Islet precursor cell (in vitro differentiated cells): ENCODE data around the gene LRRN2.
A peak's percentile ranks its signal among the peaks of the same experiment; 100 is the strongest.

Source experiments
- DNase-seq: peaks from one replicate; pipeline ENCODE4 v3.0.0-alpha.2; 2018

LRRN2 gene

DNA sequence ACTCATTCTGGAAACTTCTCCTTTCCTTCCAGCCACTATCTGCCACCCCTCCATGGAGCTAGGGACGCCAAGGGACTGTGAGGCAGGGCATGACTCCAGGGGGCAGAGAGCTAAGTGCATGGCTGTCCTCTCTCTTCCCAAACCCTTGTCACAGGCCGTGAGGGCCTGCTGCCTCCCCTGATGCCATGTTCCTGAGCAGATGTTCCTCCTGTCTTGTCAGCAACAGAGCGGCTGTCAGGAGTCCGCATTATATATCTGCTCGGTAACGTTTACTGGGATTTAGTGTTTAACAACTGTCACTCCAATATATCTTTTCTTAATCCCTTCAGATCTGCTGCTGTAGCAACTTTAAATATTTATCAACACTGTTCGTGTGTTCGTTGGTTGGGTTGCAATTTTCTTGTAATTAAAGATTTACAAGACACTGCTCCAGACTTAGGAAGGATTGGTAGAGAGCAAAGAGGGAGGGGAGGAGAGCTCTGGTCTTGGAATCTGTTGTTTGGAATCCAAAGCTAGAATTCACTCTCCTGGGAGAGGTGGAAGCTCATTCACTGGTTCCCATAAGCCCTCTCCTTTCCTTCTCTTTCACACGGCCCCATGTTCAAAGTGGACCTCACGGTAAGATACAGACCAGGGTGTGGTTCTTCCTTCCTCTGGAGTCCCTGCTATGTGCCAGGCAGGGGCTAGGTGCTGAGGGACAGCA lies 93.1 kb downstream of the LRRN2 start:
- no peak for DNase-seq

DNA sequence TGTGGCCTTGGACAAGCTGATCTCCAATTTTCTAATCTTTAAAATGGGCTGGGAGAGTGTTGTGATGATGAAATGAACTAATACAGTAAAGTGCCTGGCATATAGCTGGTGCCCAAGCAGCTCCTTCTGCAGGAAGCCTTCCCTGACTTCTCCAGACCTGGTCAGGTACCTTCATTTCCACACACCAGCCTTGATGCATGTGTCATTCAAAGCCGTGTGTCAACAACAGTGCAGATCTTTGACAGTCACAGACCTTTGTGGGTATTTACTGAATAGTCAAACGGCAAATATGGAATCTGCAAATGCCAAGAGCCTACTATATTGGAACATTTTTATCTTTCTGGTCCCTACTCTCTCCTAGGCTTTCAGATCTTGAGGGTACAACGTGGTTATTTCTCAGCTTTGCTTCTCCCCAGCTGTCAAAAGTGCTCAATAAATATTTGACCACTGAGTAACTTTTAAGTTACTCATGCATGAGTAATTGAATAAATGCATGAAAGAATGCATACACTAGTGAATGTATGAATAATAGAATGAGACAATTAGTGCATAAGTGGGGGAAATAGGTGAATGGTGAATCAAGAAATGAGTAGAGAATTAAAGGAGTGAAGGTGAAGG lies 94.0 kb downstream of the LRRN2 start:
- no peak for DNase-seq

DNA sequence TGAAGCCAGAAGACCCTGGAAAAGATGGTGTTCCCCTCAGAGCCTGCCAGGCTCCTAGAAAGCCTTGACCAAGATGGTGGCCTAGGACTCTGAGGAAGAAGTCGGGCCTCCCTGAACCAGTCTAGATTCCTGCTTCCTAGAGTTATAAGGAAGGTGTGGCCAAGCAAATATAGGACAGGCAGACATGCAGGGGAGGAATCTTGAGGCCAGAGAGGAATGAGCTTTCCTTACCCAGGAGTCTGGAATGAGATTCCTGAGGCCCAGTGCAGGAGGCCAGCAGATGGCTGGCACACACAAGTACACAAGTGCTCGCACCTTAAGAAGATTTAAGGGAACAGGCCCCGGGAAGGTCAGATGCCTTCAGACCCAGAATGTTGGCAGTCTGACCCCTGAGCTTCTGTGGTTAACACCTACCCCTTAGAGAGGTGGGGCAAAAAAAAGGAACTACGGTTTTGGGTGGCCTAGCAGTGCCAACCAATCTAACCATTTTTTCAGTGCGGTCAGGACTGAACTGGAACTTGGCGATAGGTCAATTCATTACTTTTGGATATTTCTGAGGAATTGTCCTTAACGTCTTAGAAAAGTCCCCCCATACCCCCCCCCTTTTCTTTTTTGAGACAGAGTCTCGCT lies 96.0 kb downstream of the LRRN2 start:
- DNase-seq = no peak

DNA sequence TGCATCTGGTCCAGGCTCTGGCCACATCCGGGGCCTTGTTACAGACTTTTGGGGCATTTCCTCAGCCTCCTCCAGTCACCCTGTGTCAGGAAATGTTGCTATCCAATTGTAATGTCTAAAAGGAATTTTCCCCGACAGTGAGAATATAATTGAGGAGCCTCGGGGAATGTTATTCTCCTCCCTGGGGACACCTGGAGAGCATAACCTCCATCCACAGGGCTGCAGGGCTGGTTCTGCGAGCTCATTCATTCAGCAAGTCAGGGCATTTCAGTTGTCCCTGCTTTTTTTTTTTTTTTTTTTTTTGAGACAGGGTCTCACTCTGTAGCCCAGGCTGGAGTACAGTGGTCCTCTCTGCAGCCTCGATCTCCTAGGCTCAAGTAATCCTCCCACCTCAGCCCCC lies 96.7 kb downstream of the LRRN2 start:
- no peak for DNase-seq

DNA sequence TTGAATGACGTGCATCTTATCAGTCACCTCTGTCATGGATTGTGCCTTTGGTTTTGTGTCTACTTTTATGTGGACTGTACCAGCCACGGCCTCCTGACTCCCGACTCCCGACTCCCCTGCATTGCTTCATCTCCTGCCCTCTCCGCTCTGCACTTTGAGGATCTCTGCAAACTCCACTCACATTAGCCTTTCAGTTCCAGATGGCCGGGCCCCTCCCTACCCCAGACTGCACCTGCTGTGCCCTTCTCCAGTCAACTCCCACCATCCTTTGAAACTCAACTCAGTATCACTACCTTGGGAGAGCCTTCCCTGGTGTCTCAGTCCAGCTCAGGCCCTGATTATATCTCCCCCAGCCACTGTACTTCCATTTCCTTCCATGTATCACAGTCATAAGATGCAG lies 97.9 kb downstream of the LRRN2 start:
- DNase-seq = no peak

DNA sequence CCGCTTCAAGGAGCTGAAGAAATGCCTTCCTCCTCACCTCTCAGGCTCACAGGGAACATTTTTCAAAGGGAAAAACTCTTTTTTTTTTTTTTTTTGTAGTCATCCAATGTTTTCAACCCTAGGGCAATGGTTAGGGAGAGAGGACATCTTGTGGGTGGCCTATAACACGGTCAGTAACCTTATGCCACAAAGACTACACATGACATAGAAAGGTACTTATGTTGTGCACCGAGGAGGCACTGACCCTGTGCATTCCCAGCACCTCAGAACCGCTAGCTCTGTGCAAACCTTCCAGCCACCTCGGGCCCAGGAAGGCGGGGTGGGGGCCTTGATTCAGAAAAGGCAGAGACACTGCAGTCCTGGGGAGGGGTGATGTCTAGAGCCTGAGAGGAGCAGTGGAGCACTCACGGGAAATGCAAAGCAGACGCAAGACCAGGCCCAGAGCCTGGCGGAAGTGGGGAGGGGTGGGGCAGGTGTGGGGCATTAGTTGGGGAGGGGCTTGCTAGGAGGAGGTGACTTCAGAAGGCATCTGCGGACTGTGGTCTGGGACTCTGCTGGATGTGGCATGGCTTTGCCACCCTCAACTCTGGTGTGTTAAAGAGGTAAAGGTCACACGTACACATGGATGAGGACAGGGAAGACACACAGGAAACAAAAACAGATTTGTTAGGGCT lies 100.7 kb downstream of the LRRN2 start:
- DNase-seq = peak; percentile 81

DNA sequence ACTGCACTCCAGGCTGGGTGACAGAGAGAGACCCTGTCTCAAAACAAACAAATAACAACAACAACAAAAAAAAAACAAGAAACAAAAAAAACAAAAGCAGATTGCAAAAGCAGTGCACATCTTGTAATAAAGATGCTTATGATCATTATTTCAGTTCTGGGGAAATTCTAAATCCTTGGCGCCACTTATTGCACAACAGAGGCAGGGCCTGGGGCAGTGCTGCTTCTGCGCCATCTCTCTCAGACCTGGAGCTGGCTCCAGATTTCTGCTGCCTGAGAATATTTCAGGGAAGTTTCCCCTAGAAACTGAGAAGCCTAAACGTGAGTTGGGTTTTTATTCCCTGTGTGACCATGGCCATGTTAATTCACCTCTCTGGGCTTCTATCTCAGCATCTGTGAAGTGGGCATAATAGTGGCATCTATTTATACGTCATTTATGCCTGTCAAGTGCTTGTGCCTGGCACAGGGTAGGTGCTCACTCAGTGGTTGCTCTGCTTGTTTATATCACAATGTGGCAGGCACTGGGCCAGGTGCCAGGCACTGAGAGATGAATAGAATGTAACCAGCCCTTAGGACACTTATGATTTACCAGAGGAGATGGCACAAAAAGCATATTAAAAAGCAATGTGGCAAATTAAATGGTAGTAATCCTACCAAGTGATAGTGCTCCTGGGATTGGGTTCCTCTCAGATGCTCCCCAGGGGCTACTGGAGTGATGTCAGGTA lies 101.5 kb downstream of the LRRN2 start:
- no peak for DNase-seq

DNA sequence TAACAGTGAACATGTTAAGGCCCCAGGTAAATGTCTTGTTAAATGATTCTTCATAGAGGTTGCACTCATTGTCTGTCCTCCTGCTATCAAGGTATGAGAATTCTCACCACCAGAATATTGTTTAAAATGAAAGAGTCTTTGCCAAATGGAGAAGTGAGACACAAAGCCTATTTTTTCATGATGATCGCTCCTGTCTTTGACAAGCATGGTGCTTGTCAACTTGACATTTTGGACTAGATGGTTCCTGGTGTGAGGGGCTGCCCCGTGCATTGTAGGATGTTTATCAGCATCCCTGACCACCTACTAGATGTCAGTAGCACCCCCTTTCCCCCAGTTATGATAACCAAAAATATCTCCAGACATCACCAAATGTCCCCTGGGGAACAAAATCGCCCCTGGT lies 103.8 kb downstream of the LRRN2 start:
- DNase-seq = no peak

DNA sequence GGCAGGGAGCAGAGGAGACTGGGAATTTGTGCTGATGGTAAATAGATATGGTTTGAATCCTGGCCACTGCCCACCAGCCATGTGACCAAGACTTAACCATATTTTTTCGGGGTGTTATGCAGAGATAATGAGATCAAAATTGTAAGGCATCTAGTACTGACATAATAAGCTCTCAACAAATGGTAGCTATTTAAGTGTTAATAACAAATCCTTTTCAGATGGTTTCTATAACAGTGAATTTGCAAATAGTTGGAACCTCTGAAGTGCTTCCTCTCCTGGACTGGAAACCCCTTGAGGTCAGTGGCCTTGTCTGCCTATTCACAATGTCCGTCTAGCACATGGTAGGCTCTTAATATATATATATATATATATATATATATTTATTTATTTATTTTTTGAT lies 104.7 kb downstream of the LRRN2 start:
- DNase-seq = no peak

DNA sequence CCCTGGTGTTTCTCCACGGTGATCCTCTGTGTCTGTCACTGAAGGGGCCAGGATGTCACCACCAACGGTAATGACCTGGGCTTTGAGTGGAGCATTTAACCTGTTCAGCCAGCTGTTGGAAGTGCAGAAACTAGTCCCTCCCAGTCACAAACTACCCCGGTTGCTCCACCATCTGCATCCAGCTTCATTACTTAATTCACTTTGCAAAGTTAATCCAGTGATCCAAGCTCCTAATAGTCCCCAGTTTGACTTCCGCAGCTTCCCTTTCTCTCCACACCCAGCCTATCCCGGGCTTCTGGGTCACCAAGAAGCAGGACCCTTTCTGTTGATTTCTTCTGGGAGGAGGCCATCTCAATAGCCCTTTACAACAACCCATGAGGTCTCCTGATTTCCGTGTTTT lies 105.9 kb downstream of the LRRN2 start:
- DNase-seq = no peak

DNA sequence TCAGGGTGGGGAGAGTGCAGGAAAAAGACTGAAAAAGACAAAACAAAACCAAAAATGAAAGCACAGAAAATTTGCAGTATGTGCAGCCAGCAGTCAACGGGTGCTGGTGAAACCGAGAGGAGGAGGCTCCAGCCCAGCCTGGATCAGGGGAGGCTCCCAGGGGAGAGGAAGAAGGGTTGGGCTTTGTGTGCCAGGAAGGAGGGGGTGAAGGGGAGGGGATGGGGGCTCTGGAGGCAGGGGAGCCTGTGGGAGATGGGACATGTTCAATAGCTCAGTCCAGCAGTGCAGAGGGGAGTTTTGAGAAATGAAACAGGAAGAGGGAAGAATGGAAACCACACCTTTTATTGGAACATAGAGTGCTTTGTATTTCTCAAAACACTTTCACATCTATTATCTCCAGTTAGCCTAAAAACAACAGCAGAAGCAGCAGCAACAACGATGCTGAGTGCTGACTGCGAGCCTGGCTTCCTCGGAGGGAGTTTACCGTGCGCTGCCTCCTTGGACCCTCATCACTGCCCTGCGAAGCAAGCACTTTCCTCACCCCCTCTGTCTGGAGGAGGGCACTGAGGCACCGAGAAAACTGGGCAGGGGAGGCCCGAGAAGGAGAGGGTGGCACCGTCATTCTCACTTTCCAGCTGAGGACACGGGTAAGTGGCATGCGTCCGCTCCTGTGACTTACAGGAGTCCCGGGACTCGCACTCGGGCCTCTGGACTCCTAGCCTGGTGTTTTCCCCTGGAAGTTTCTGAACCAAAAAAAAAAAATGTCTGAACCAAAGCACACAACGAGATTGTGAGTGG lies 106.5 kb downstream of the LRRN2 start:
- DNase-seq = no peak

DNA sequence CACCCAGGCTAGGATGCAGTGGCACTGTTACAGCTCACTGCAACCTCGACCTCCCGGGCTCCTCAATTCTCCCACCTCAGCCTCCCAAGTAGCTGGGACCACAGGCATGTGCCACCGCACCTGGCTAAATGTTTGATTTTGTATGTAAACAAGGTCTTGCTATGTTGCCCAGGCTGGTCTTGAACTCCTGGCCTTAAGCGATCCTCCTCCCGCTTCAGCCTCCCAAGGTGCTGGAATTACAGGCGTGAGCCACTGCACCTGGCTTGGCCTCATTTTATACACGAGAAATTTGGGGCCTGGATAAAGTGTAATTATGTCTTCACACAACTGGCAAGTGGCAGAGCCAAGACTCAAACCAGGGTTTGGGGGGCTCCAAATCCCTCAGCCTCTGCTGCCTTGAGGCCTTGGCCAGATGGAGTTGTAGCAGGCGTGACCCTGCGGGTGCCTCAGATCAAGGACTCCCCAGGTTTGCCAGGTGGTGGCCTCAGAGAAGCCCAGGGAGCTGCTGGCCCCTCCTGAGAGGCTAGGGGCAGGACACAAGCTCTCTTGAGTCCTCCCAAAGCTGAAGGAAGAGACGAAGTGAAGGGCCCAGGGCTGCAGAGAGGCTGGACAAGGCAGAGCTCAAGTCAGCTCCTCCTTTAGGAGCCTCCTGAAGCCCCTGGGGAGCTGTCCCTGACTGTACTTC lies 107.6 kb downstream of the LRRN2 start:
- DNase-seq = no peak

DNA sequence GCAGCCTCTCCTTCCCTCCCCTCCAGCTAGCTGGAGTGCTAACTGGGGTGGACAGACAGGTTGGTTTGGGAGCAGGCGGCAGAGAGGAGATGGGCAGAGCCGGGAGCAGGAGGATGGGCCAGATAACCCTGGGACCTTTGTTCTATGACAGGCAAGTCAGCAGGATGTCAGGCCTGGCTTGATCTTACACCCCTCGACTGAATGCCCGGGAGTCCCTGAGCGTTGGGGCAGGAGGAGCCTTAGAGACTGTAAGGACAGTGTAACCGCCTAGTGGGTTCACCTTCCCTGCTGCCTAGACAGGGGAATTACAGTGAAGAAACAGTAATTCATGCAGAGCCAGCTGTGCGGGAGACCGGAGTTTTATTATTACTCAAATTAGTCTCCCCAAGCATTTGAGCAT lies 109.1 kb downstream of the LRRN2 start:
- DNase-seq = peak; percentile 81

DNA sequence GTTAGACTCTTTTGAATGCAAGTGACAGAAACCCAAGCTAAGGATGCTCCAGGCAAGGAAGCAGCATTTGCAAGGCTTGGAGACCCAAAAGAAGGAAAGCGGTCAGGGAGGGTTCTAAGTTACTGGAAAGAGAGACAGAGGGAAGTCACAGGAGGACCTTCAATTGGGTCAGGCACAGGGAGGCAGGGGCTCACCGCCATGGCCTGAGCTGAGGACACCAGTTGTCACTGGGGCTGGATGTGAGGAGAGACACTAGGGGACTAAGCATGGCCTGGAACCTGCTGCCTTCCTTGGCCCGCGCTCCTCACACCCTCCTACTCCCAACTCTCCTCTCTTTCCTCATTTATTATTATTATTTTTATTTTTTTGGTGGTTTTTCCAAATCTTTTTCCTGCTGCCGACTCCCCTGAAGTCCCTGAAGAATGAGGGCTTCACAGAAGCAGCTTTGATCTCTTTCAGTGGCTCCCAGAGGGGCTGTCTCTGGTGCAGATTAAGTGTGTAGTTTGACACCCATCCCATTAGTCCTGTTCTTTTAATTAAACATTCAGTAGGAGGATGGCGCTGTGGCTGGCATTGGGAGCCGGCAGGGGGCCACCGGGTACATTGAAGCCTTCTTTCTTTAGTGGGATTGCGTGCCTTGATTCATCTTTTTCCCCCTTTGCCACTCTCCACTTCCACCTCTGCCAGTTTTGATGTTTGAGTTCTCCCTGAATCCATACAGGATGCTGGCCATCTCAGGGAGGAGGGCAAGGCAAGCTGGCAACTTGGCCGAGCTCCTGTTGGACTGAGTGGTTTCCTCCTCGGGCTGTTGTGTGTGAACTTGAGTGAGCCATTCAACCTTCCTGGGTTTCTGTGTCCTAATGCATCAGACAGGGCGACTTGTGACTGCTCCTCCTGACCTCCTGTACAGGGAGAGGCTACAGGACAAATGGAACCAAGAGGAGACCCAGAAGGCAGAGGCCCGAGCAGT lies 110.0 kb downstream of the LRRN2 start:
- DNase-seq = peak; percentile 47

DNA sequence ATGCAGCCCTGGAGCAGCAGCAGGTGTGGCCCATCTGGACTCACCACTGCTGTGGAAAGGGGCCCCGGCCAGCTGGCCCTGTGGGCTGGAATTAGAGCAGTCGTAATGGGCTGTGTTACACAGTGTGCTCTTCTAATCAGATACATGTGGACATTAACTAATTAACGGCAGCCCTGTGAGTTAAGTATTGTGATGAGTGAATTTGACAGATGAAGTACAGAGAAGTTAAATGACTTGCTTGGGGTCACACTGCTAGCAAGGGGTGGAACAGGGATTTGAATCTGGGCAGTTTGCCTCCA lies 110.7 kb downstream of the LRRN2 start:
- DNase-seq = no peak

DNA sequence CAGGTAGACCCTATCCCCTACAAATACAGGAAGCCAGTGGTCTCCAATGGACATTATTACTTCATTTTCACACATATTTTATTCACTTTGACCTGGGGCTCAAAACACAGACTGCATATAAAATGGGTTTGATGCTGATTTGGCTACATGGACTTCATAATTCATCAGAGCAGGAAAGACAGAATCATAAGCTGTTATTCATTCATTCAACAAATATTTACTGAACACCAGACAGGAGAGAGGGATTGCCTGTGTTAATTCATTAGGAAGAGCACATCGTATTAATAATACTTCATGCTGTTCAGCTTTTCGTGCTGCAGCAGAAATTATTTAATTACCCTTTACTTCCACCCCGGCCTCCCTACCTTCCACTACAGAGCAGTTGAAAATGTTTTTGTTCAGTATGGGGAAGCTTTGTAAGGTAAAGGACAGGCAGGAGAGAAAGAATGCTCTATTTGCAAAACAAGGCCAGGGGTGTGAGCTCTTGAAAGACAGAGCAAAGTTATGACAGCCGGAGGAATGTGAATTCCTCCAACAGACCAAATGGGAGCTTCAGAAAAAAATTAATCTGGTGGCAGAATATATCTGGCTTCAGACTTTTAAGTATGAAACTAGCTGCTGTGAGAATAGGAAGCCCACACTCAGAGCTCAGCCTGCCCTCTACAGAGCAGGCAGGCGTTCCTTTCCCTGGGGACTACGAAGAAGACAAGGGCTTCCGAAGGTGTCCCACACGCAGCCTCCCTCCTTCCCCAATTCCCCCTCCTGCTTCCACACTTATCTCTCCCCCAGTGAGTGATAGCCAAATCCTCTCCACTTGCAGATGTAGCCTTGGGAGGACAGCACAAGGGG lies 111.3 kb downstream of the LRRN2 start:
- DNase-seq = no peak

DNA sequence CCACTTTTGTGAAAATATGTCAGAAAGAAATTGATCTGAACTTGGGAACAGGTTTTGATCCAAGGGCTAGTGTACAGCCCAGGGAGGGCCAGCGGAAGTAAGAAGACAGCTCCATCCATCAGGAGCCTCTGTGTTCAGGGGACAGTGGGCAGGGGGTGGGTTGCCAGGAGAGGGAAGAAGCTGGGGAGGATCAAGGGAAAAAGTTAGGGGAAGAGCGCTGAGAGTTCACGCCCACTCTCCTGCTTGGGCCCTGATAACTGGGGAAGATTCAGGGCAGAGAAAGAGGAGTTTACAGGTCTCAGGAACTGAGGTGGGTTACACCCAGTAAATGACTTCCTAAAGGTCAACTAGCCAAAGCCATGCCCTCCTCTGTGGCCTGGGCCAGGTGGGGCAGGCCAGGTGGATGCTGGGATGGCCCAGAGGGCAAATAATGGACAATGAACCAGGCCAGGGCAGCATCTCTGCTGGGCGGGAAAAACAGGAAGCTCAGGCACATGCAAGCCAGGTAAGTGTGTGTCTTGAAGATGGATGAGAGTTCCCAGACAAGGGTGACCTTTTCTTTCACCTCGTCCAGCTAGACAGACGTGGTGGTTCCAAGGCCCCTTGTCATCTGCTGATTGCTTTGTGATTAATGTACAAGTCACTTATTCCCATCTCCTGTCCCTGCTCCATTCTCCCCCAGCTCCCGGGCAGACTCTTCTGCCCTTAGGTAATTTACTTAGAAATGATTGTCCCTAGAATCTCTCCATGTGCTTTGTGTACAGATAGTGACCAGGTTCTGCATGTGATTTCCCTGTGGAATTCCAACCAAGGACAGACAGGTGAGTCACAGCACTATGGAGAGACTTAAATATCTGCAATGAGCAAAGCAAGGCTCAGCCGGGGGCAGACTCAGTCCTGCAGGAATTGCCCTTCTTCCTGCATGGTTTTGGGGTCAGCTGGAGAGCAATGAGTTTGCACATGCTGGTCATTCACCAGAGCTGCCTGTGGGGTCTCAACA lies 112.3 kb downstream of the LRRN2 start:
- DNase-seq = peak; percentile 92

DNA sequence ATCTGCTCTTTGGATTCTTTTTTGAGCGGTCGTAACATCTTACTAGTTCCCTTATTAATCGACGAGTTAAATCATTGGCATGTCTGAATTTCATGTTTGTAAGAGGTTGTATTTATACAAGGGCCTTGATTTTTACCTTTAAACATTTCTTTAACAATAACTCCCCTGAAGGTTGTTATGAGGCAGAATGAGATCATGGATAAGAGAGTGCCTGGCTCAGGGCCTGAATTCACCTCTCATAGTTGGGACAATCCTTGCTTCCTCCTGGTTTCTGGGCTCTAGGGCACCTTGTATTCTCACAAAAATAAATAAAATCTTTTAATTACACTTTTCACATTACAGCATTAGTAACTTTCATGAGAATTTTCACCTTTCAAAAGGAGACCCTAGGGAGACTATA lies 113.9 kb downstream of the LRRN2 start:
- DNase-seq = no peak
